ENCODE results near the gene INSYN1.

The INSYN1 gene

DNA sequence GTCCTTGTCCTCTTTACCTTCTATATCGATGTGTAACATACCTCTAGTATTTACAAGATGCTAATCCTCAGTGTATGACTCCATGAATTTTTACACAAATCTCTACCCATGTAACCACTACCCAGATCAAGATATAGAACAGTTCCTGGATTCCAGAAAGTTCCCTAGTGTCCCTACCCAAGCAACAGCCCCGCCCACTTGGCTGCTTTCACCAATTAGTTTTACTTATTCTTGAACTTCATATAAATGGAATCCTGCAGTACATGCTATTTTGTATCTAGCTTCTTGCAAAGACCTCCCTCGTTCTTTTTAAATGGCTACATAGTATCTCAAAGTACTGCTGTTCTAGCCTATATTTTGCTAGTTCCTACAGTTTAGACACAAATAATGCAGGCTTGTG, 35.9 kb downstream of the INSYN1 start:
- TF ChIP-seq, protein P1, sequence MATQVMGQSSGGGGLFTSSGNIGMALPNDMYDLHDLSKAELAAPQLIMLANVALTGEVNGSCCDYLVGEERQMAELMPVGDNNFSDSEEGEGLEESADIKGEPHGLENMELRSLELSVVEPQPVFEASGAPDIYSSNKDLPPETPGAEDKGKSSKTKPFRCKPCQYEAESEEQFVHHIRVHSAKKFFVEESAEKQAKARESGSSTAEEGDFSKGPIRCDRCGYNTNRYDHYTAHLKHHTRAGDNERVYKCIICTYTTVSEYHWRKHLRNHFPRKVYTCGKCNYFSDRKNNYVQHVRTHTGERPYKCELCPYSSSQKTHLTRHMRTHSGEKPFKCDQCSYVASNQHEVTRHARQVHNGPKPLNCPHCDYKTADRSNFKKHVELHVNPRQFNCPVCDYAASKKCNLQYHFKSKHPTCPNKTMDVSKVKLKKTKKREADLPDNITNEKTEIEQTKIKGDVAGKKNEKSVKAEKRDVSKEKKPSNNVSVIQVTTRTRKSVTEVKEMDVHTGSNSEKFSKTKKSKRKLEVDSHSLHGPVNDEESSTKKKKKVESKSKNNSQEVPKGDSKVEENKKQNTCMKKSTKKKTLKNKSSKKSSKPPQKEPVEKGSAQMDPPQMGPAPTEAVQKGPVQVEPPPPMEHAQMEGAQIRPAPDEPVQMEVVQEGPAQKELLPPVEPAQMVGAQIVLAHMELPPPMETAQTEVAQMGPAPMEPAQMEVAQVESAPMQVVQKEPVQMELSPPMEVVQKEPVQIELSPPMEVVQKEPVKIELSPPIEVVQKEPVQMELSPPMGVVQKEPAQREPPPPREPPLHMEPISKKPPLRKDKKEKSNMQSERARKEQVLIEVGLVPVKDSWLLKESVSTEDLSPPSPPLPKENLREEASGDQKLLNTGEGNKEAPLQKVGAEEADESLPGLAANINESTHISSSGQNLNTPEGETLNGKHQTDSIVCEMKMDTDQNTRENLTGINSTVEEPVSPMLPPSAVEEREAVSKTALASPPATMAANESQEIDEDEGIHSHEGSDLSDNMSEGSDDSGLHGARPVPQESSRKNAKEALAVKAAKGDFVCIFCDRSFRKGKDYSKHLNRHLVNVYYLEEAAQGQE (IDR thresholded peaks at IDR 0.05; ENCODE audit: low read depth) = no peak
- TF ChIP-seq RAD21 (IDR thresholded peaks at IDR 0.05; ENCODE audit: low read depth) = no peak
- no peak for TF ChIP-seq TCF12 (IDR thresholded peaks at IDR 0.05; ENCODE audit: low read depth)
- TF ChIP-seq, protein P2, sequence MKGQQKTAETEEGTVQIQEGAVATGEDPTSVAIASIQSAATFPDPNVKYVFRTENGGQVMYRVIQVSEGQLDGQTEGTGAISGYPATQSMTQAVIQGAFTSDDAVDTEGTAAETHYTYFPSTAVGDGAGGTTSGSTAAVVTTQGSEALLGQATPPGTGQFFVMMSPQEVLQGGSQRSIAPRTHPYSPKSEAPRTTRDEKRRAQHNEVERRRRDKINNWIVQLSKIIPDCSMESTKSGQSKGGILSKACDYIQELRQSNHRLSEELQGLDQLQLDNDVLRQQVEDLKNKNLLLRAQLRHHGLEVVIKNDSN (IDR thresholded peaks at IDR 0.05) = no peak
- TF ChIP-seq FOXM1 (IDR thresholded peaks at IDR 0.05; ENCODE audit: borderline replicate concordance, low read depth) = no peak
- TF ChIP-seq CREB1 (IDR thresholded peaks at IDR 0.05; ENCODE audit: low read depth) = no peak
- TF ChIP-seq, protein P3, sequence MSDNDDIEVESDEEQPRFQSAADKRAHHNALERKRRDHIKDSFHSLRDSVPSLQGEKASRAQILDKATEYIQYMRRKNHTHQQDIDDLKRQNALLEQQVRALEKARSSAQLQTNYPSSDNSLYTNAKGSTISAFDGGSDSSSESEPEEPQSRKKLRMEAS (IDR thresholded peaks at IDR 0.05) = no peak
- no peak for TF ChIP-seq TAF1 (IDR thresholded peaks at IDR 0.05; ENCODE audit: low read depth)
- TF ChIP-seq NFIC (IDR thresholded peaks at IDR 0.05) = no peak
- TF ChIP-seq EGR1 (IDR thresholded peaks at IDR 0.05) = no peak
- TF ChIP-seq EP300 (IDR thresholded peaks at IDR 0.05; ENCODE audit: borderline replicate concordance) = no peak
- TF ChIP-seq YY1 (IDR thresholded peaks at IDR 0.05; ENCODE audit: low read depth) = no peak
- no peak for TF ChIP-seq ZBTB7A (IDR thresholded peaks at IDR 0.05; ENCODE audit: low read depth)
- TF ChIP-seq TEAD4 (IDR thresholded peaks at IDR 0.05) = no peak
- no peak for TF ChIP-seq CEBPB (IDR thresholded peaks at IDR 0.05)

DNA sequence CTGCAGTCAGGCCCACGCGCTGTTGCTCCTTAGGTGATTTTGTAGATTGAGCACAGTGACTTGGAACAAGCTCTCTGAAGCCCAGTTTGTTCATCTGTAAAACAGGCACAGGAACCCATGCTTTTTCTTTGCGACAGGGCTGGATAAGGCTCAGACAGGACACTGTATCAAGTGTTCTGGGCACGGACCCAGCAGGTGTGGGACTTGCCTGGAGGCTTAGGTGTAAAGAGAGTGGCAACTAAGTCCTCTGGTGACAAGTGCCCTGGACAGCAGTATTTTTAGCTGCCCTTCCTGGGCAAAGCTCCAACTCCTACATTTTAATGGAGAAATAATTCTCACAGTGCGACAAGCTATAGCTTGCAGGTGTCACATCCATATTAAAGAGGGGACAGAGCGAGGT, 36.7 kb downstream of the INSYN1 start:
- TF ChIP-seq NFIC (IDR thresholded peaks at IDR 0.05) (no peak), EGR1 (IDR thresholded peaks at IDR 0.05) (no peak), CREB1 (IDR thresholded peaks at IDR 0.05; ENCODE audit: low read depth) (no peak), CEBPB (IDR thresholded peaks at IDR 0.05) (no peak), FOXM1 (IDR thresholded peaks at IDR 0.05; ENCODE audit: borderline replicate concordance, low read depth) (no peak), TAF1 (IDR thresholded peaks at IDR 0.05; ENCODE audit: low read depth) (no peak), EP300 (IDR thresholded peaks at IDR 0.05; ENCODE audit: borderline replicate concordance) (no peak), YY1 (IDR thresholded peaks at IDR 0.05; ENCODE audit: low read depth) (no peak), TEAD4 (IDR thresholded peaks at IDR 0.05) (no peak)
- TF ChIP-seq, protein P1 (IDR thresholded peaks at IDR 0.05; ENCODE audit: low read depth) = no peak
- TF ChIP-seq, protein P3 (IDR thresholded peaks at IDR 0.05) = no peak

DNA sequence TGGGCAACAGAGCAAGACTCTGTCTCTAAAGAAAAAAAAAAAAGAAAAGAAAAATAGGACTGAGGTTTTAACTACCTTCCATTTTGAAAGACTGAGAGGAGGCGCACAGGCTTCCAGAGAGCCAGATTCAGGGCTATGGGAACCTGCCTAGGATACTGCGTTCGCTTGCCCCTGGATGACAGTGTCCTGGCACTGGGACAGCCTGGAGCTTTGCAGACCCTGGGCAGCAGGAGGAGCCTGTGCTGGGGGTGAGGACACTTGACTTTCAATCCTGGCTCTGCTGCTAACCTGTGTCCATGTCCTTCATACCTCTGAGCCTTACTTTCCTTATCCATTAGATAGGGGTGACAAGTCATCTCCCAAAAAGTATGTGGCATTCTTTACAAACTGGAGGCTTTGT, 37.7 kb downstream of the INSYN1 start:
- TF ChIP-seq YY1 (IDR thresholded peaks at IDR 0.05; ENCODE audit: low read depth) = no peak
- no peak for TF ChIP-seq CEBPB (IDR thresholded peaks at IDR 0.05)
- TF ChIP-seq FOXM1 (IDR thresholded peaks at IDR 0.05; ENCODE audit: borderline replicate concordance, low read depth) = no peak
- TF ChIP-seq, protein P1 (IDR thresholded peaks at IDR 0.05; ENCODE audit: low read depth) = no peak
- TF ChIP-seq EGR1 (IDR thresholded peaks at IDR 0.05) = no peak
- TF ChIP-seq RAD21 (IDR thresholded peaks at IDR 0.05; ENCODE audit: low read depth) = no peak
- no peak for TF ChIP-seq EP300 (IDR thresholded peaks at IDR 0.05; ENCODE audit: borderline replicate concordance)
- TF ChIP-seq, protein P3 (IDR thresholded peaks at IDR 0.05) = no peak
- TF ChIP-seq TCF12 (IDR thresholded peaks at IDR 0.05; ENCODE audit: low read depth) = no peak
- TF ChIP-seq ZBTB7A (IDR thresholded peaks at IDR 0.05; ENCODE audit: low read depth) = no peak
- no peak for TF ChIP-seq CREB1 (IDR thresholded peaks at IDR 0.05; ENCODE audit: low read depth)
- no peak for TF ChIP-seq TAF1 (IDR thresholded peaks at IDR 0.05; ENCODE audit: low read depth)
- no peak for TF ChIP-seq TEAD4 (IDR thresholded peaks at IDR 0.05)
- TF ChIP-seq, protein P2 (IDR thresholded peaks at IDR 0.05) = no peak
- no peak for TF ChIP-seq NFIC (IDR thresholded peaks at IDR 0.05)

DNA sequence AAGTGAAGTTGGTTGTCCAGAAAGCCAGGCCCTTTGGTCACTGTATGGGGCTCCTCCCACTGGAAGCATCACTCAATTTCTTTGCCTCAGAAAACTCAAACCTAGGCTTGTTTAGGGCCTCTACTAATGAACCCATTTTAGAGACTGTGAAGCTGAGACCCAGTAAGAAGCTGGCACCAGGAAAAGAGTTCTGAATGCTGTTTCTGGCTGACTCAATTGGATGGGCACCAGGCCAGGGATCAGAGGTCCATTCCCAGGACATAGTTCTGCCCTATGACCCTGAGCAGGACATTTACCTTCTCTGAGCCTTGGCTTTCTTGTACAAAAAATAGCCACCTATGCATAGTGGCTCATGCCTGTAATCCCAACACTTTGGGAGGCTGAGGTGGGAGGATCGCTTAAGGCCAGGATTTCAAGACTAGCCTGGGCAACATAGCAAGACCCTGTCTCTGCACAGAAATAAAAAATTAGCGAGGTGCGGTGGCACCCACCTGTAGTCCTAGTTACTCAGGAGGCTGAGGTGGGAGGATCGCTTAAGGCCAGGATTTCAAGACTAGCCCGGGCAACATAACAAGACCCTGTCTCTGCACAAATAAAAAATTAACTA, 38.4 kb downstream of the INSYN1 start:
- TF ChIP-seq YY1 (IDR thresholded peaks at IDR 0.05; ENCODE audit: low read depth) = no peak
- TF ChIP-seq, protein P1 (IDR thresholded peaks at IDR 0.05; ENCODE audit: low read depth) = no peak
